Body of pancreas (tissue), 4 donors: Measurements from ENCODE around the gene GRXCR2.

Experiments used
- POLR2A ChIP-seq, 3 donors: fragments of 450-650 bp; IDR thresholded peaks; one replicate each; pipeline ENCODE4 v1.6.1; 2016; ENCODE audit warnings: antibody characterized with exemption in 3 of 3, mild to moderate bottlenecking in 2 of 3
- TF ChIP-seq, protein P1 (sequence below), 7 experiments: fragments of 450-650 bp in 4 of 7; fragments of 200-600 bp in 3 of 7; sonication (generic) in 3 of 7; IDR thresholded peaks; one replicate each; pipeline ENCODE4 v1.5.1; 2016 to 2019; ENCODE audit warnings: antibody characterized with exemption in 7 of 7

DNA sequence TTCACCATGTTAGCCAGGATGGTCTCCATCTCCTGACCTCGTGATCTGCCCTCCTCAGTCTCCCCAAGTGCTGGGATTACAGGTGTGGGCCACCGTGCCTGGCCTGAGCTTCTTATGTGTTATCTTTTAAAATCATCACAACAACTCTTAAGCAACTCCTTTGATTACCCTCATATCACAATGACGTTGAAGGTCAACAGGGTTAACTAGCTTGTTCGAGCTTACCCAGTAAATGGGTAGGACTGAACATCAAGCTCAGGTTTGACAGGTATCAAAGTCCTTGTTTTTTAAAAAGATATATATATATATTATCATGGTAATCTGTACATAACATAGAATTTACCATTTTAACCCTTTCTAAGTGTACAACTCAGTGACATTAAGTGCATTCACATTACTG, 3.1 kb downstream of the GRXCR2 start:
- TF ChIP-seq, protein P1, sequence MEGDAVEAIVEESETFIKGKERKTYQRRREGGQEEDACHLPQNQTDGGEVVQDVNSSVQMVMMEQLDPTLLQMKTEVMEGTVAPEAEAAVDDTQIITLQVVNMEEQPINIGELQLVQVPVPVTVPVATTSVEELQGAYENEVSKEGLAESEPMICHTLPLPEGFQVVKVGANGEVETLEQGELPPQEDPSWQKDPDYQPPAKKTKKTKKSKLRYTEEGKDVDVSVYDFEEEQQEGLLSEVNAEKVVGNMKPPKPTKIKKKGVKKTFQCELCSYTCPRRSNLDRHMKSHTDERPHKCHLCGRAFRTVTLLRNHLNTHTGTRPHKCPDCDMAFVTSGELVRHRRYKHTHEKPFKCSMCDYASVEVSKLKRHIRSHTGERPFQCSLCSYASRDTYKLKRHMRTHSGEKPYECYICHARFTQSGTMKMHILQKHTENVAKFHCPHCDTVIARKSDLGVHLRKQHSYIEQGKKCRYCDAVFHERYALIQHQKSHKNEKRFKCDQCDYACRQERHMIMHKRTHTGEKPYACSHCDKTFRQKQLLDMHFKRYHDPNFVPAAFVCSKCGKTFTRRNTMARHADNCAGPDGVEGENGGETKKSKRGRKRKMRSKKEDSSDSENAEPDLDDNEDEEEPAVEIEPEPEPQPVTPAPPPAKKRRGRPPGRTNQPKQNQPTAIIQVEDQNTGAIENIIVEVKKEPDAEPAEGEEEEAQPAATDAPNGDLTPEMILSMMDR (IDR thresholded peaks at IDR 0.05), result no peak
- no peak for TF ChIP-seq POLR2A (IDR thresholded peaks at IDR 0.05)
